HepG2 (cell line): ENCODE measurements around the gene CDCA5.

Source experiments
- DNMT1 ChIP-seq: sonication (generic); formaldehyde crosslinking; IDR thresholded peaks from 2 replicates; pipeline ENCODE4 v1.5.1; 2020; ENCODE audit warnings: mild to moderate bottlenecking, missing genetic modification reagents
- EP300 ChIP-seq, 3 experiments: sonication (generic) in 1 of 3; formaldehyde crosslinking in 1 of 3; IDR thresholded peaks; 2 replicates each; pipeline versions ENCODE4 v1.5.1 to v1.6.1; 2011 to 2020; ENCODE audit warnings: low read depth in 2 of 3, low read length in 2 of 3, borderline replicate concordance in 1 of 3, improper control_type of control experiment in 1 of 3, mild to moderate bottlenecking in 1 of 3, missing genetic modification reagents in 1 of 3, moderate library complexity in 1 of 3
- HCFC1 ChIP-seq: fragments of 150-350 bp; IDR thresholded peaks from 2 replicates; pipeline ENCODE4 v1.6.1; 2014; ENCODE audit warnings: low read depth, low read length
- MZF1 ChIP-seq: sonication (generic); formaldehyde crosslinking; IDR thresholded peaks from 2 replicates; pipeline ENCODE4 v1.8.1; 2023; ENCODE audit warnings: mild to moderate bottlenecking, missing genetic modification reagents, borderline replicate concordance
- ZBTB1 ChIP-seq: sonication (generic); formaldehyde crosslinking; IDR thresholded peaks from 2 replicates; pipeline ENCODE4 v1.4.0; 2020; ENCODE audit warnings: missing genetic modification reagents, borderline replicate concordance
- ZNF432 ChIP-seq: sonication (generic); formaldehyde crosslinking; IDR thresholded peaks from 2 replicates; pipeline ENCODE4 v1.5.0; 2020; ENCODE audit warnings: missing genetic modification reagents, mild to moderate bottlenecking, borderline replicate concordance
- ZNF619 ChIP-seq: sonication (generic); formaldehyde crosslinking; IDR thresholded peaks from 2 replicates; pipeline ENCODE4 v1.4.0; 2020; ENCODE audit warnings: mild to moderate bottlenecking, missing genetic modification reagents
- ZNF737 ChIP-seq: sonication (generic); formaldehyde crosslinking; IDR thresholded peaks from 2 replicates; pipeline ENCODE4 v1.5.0; 2020; ENCODE audit warnings: missing genetic modification reagents, mild to moderate bottlenecking, borderline replicate concordance
- TF ChIP-seq, protein P1 (sequence below): sonication (generic); formaldehyde crosslinking; IDR thresholded peaks from 2 replicates; pipeline ENCODE4 v1.5.0; 2020; ENCODE audit warnings: mild to moderate bottlenecking, missing genetic modification reagents, moderate library complexity
- TF ChIP-seq, protein P2 (sequence below): sonication (generic); formaldehyde crosslinking; IDR thresholded peaks from 2 replicates; pipeline ENCODE4 v1.5.1; 2020; ENCODE audit warnings: mild to moderate bottlenecking, missing genetic modification reagents
- TF ChIP-seq, protein P3 (sequence below): sonication (generic); formaldehyde crosslinking; IDR thresholded peaks from 2 replicates; pipeline ENCODE4 v1.4.0; 2020; ENCODE audit warnings: missing genetic modification reagents, mild to moderate bottlenecking, borderline replicate concordance
- TF ChIP-seq, protein P4 (sequence below), 2 experiments: sonication (generic) in 1 of 2; formaldehyde crosslinking in 1 of 2; IDR thresholded peaks; 2 replicates each; pipeline versions ENCODE4 v1.5.1 to v1.6.1; 2011 to 2020; ENCODE audit warnings: borderline replicate concordance in 1 of 2, low read depth in 1 of 2, low read length in 1 of 2, mild to moderate bottlenecking in 1 of 2, missing genetic modification reagents in 1 of 2, moderate library complexity in 1 of 2
- TF ChIP-seq, protein P5 (sequence below): sonication (generic); formaldehyde crosslinking; IDR thresholded peaks from 2 replicates; pipeline ENCODE4 v1.8.0; 2022; ENCODE audit warnings: mild to moderate bottlenecking, missing genetic modification reagents, moderate library complexity

DNA sequence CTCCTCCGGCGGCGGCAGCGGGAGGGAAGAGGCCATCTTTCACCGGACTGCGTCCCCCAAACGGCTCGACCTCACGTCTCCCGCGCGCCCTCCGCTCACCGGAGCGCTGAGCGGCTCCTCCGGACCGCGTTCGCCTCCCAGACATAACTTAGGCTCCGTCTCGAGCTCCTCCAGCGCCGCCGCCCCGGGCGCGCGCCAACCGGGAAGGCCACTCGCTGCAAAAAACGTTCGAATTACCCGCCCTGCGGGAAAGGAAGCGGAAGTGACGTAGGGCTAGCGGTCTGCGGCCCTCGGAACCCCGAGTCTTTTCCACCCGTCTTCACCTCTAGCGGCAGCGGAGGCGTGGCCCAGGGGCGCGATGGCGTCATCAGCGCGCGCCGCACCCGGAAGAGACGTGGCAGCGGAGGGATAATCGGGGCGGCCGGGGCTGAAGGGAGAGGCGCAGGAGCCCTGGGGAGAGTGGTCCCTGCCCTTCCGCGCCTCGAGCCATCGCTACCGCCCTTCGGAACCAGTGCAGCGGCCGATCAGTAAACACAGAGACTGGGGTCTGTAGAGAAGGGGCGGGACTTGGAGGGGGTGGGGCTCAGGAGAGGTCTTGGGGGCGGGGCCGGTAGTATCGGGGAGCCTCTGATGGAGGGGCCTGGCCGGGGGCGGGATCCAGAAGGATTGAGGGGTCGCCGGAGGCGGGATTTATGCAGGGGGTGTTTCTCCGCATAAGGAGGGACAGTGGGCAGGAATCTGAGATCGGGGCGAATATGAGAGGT, at the start of gene CDCA5, which contains the start of gene ZFPL1:
- no peak for TF ChIP-seq ZNF432
- TF ChIP-seq, protein P1, sequence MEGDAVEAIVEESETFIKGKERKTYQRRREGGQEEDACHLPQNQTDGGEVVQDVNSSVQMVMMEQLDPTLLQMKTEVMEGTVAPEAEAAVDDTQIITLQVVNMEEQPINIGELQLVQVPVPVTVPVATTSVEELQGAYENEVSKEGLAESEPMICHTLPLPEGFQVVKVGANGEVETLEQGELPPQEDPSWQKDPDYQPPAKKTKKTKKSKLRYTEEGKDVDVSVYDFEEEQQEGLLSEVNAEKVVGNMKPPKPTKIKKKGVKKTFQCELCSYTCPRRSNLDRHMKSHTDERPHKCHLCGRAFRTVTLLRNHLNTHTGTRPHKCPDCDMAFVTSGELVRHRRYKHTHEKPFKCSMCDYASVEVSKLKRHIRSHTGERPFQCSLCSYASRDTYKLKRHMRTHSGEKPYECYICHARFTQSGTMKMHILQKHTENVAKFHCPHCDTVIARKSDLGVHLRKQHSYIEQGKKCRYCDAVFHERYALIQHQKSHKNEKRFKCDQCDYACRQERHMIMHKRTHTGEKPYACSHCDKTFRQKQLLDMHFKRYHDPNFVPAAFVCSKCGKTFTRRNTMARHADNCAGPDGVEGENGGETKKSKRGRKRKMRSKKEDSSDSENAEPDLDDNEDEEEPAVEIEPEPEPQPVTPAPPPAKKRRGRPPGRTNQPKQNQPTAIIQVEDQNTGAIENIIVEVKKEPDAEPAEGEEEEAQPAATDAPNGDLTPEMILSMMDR (CRISPR knock-in tag), result peak; percentile 32
- TF ChIP-seq, protein P2, sequence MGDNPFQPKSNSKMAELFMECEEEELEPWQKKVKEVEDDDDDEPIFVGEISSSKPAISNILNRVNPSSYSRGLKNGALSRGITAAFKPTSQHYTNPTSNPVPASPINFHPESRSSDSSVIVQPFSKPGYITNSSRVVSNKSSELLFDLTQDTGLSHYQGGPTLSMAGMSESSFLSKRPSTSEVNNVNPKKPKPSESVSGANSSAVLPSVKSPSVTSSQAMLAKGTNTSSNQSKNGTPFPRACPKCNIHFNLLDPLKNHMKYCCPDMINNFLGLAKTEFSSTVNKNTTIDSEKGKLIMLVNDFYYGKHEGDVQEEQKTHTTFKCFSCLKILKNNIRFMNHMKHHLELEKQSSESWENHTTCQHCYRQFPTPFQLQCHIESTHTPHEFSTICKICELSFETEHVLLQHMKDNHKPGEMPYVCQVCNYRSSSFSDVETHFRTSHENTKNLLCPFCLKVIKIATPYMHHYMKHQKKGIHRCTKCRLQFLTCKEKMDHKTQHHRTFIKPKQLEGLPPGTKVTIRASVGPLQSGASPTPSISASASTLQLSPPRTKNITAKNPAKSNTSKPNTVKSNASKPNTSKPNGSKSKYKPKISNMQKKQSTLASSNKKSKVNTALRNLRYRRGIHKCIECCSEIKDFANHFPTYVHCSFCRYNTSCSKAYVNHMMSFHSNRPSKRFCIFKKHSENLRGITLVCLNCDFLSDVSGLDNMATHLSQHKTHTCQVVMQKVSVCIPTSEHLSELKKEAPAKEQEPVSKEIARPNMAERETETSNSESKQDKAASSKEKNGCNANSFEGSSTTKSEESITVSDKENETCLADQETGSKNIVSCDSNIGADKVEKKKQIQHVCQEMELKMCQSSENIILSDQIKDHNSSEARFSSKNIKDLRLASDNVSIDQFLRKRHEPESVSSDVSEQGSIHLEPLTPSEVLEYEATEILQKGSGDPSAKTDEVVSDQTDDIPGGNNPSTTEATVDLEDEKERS (CRISPR knock-in tag), result no peak
- TF ChIP-seq, protein P3, sequence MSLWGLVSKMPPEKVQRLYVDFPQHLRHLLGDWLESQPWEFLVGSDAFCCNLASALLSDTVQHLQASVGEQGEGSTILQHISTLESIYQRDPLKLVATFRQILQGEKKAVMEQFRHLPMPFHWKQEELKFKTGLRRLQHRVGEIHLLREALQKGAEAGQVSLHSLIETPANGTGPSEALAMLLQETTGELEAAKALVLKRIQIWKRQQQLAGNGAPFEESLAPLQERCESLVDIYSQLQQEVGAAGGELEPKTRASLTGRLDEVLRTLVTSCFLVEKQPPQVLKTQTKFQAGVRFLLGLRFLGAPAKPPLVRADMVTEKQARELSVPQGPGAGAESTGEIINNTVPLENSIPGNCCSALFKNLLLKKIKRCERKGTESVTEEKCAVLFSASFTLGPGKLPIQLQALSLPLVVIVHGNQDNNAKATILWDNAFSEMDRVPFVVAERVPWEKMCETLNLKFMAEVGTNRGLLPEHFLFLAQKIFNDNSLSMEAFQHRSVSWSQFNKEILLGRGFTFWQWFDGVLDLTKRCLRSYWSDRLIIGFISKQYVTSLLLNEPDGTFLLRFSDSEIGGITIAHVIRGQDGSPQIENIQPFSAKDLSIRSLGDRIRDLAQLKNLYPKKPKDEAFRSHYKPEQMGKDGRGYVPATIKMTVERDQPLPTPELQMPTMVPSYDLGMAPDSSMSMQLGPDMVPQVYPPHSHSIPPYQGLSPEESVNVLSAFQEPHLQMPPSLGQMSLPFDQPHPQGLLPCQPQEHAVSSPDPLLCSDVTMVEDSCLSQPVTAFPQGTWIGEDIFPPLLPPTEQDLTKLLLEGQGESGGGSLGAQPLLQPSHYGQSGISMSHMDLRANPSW, result peak; percentile 68; the same call in 1 of the 2 replicates
- TF ChIP-seq, protein P4, sequence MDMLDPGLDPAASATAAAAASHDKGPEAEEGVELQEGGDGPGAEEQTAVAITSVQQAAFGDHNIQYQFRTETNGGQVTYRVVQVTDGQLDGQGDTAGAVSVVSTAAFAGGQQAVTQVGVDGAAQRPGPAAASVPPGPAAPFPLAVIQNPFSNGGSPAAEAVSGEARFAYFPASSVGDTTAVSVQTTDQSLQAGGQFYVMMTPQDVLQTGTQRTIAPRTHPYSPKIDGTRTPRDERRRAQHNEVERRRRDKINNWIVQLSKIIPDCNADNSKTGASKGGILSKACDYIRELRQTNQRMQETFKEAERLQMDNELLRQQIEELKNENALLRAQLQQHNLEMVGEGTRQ (IDR thresholded peaks at IDR 0.05; ENCODE audit: low read depth, low read length), result no peak
- TF ChIP-seq, protein P4 (CRISPR knock-in tag; IDR thresholded peaks at IDR 0.05; ENCODE audit: borderline replicate concordance), result no peak
- TF ChIP-seq, protein P5, sequence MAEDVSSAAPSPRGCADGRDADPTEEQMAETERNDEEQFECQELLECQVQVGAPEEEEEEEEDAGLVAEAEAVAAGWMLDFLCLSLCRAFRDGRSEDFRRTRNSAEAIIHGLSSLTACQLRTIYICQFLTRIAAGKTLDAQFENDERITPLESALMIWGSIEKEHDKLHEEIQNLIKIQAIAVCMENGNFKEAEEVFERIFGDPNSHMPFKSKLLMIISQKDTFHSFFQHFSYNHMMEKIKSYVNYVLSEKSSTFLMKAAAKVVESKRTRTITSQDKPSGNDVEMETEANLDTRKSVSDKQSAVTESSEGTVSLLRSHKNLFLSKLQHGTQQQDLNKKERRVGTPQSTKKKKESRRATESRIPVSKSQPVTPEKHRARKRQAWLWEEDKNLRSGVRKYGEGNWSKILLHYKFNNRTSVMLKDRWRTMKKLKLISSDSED (CRISPR knock-in tag), result no peak
- TF ChIP-seq MZF1, result no peak
- TF ChIP-seq EP300 (IDR thresholded peaks at IDR 0.05; ENCODE audit: low read depth in 2 of 2, low read length in 2 of 2), result 0 out of 4 replicates have a peak, but pooled peaks of 1 of the 2 experiments have one; percentile 40
- peak; percentile 43; the same call in 1 of the 2 replicates for TF ChIP-seq EP300 (CRISPR knock-in tag; IDR thresholded peaks at IDR 0.05; ENCODE audit: borderline replicate concordance)
- no peak for TF ChIP-seq ZBTB1
- TF ChIP-seq ZNF619, result peak; percentile 40; the same call in 1 of the 2 replicates
- no peak for TF ChIP-seq ZNF737 (CRISPR knock-in tag)
- peak; percentile 78 for TF ChIP-seq HCFC1
- no peak for TF ChIP-seq DNMT1 (CRISPR knock-in tag)
